Endothelial cell (in vitro differentiated cells): ENCODE results near the gene ADM2. TPM values are rescaled to one million over a fixed set of nuclear protein-coding genes. Genes with fewer than 3 reads are reported as not detected.
A peak's percentile ranks its signal among the peaks of the same experiment; 100 is the strongest.

ENCODE experiments used
- DNase-seq: peaks from one replicate; pipeline ENCODE4 v3.0.0; 2021; ENCODE audit warnings: low spot score
- H3K27ac Mint-ChIP-seq: one replicate; pipeline ENCODE4 v1.8.0; 2021; ENCODE audit warnings: mixed read lengths, inconsistent platforms; ENCODE audit not compliant: unreplicated experiment
- H3K27me3 Mint-ChIP-seq: one replicate; pipeline ENCODE4 v1.8.0; 2021; ENCODE audit warnings: mild to moderate bottlenecking, moderate library complexity, mixed read lengths, inconsistent platforms; ENCODE audit not compliant: unreplicated experiment
- H3K36me3 Mint-ChIP-seq: one replicate; pipeline ENCODE4 v1.8.0; 2021; ENCODE audit warnings: mild to moderate bottlenecking, low read depth, mixed read lengths, inconsistent platforms; ENCODE audit not compliant: unreplicated experiment
- H3K4me1 Mint-ChIP-seq: one replicate; pipeline ENCODE4 v1.8.0; 2021; ENCODE audit warnings: mild to moderate bottlenecking, mixed read lengths, inconsistent platforms; ENCODE audit not compliant: unreplicated experiment
- H3K4me3 Mint-ChIP-seq: one replicate; pipeline ENCODE4 v1.8.0; 2021; ENCODE audit warnings: mild to moderate bottlenecking, mixed read lengths, inconsistent platforms; ENCODE audit not compliant: unreplicated experiment
- H3K9me3 Mint-ChIP-seq: one replicate; pipeline ENCODE4 v1.8.0; 2021; ENCODE audit warnings: mixed read lengths, inconsistent platforms; ENCODE audit not compliant: unreplicated experiment
- total RNA-seq: library from RNA; stranded (reverse); fragmentation: NEBNext Ultra II Directional; extraction: Animal tissue kit (Norgen Biotek cat#: 25700); gene quantifications from one replicate; pipeline ENCODE4 v1.2.1, GENCODE V29; 2021; ENCODE audit not compliant: unreplicated experiment
- TF ChIP-seq, protein P1 (sequence below): fragments of 200-600 bp; sonication (generic); IDR thresholded peaks from one replicate; pipeline ENCODE4 v1.5.0; 2021; ENCODE audit warnings: antibody characterized with exemption; ENCODE audit not compliant: unreplicated experiment

Gene ADM2
- total RNA-seq, 1 donor from 2014 or later: 0.36 TPM

DNA sequence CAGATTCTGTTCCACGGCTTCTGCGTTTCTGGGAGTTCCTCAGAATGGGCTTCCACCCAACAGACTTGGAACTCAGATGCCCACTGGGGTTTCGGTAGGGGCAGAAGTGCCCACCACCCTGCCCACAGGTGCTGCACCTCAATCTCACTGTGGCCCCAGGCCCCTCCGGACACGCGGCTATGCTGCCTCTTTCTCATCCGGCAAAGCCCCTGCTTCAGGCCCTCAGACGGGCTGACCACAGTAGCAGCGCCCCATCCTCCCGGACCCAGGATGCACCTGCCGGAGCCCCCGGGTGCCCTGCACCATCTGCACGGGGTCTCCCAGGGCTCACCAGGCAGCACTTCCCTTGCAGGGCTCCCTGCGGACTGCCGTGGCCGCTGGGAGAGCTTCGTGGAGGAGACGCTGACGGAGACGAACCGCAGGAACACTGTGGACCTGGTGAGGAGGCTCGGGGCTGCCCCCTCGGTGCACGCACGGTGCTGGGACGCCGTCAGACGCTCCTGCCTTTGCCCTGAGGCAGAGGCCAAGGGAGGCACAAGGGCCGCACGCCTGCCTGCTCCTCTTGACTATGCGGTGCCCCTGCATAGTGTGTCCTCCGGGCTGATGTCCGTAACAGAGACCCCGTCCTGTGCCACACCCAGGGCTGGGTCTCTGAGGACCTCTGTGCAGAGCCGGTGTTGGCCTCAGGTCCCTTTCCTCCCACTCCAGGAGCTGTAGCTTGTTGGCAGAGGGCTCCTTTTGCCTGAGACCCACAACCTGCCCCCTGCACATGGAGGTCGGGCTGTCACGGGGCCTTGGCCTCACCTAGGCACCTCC, 45.1 kb upstream of the ADM2 start:
- H3K9me3 Mint-ChIP-seq: no peaks in the 10 kb centered on the region
- H3K4me3 Mint-ChIP-seq: no peak overlapping the region
- peaks cover 4% of the 10 kb centered on the region for H3K27me3 Mint-ChIP-seq
- peaks cover 19% of the 10 kb centered on the region for H3K36me3 Mint-ChIP-seq
- DNase-seq: no peak
- TF ChIP-seq, protein P1, sequence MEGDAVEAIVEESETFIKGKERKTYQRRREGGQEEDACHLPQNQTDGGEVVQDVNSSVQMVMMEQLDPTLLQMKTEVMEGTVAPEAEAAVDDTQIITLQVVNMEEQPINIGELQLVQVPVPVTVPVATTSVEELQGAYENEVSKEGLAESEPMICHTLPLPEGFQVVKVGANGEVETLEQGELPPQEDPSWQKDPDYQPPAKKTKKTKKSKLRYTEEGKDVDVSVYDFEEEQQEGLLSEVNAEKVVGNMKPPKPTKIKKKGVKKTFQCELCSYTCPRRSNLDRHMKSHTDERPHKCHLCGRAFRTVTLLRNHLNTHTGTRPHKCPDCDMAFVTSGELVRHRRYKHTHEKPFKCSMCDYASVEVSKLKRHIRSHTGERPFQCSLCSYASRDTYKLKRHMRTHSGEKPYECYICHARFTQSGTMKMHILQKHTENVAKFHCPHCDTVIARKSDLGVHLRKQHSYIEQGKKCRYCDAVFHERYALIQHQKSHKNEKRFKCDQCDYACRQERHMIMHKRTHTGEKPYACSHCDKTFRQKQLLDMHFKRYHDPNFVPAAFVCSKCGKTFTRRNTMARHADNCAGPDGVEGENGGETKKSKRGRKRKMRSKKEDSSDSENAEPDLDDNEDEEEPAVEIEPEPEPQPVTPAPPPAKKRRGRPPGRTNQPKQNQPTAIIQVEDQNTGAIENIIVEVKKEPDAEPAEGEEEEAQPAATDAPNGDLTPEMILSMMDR: no peak
- no peak overlapping the region for H3K27ac Mint-ChIP-seq
- no peaks in the 10 kb centered on the region for H3K4me1 Mint-ChIP-seq

DNA sequence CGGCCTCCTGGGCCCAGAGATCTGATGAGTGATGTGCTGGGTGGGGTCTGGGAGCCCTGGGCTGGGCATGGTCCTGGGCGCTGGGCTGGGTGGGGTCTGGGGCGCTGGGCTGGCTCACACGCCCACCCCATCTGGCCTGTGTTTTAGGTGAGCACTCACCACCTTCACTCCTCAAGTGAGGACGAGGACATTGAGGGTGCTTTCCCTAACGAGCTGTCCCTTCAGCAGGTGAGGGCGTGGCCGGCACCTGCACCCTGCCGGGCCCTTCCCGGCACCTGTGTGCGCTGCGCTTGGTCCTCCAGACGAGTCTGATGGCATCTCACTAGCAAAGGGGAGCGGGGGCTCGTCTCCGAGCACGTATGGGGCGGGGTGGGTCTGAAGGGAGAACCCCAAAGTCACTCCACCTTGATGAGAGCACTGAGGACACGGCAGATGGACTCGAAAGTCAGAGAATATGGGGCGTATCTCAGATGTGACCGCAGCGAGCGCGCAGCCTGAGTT, 44.5 kb upstream of the ADM2 start:
- peaks cover 3% of the 10 kb centered on the region for H3K27me3 Mint-ChIP-seq
- no peak for DNase-seq
- H3K27ac Mint-ChIP-seq: no peak overlapping the region
- TF ChIP-seq, protein P1: no peak
- H3K9me3 Mint-ChIP-seq: no peaks in the 10 kb centered on the region
- H3K4me1 Mint-ChIP-seq: no peaks in the 10 kb centered on the region
- peaks cover 13% of the 10 kb centered on the region for H3K36me3 Mint-ChIP-seq
- no peak overlapping the region for H3K4me3 Mint-ChIP-seq

GRCh38 chr22:50437511-50438304, 43.6 kb upstream of the ADM2 start:
- Mint-ChIP-seq H3K36me3 (peaks cover 13% of the 10 kb centered on the region), H3K4me3 (peak overlapping the region; percentile 37), H3K27me3 (peaks cover 5% of the 10 kb centered on the region), H3K9me3 (no peaks in the 10 kb centered on the region), H3K4me1 (no peaks in the 10 kb centered on the region), H3K27ac (no peak overlapping the region)
- TF ChIP-seq, protein P1: no peak
- no peak for DNase-seq

GRCh38 chr22:50438305-50439275, 42.8 kb upstream of the ADM2 start:
- no peak for DNase-seq
- TF ChIP-seq, protein P1: no peak
- Mint-ChIP-seq H3K36me3 (peaks cover 13% of the 10 kb centered on the region), H3K4me1 (no peaks in the 10 kb centered on the region), H3K27me3 (peaks cover 7% of the 10 kb centered on the region), H3K27ac (no peak overlapping the region), H3K4me3 (no peak overlapping the region), H3K9me3 (no peaks in the 10 kb centered on the region)
